Neutrophil (primary cell): Measurements from ENCODE around the gene TFCP2.
A peak's percentile ranks its signal among the peaks of the same experiment; 100 is the strongest.

Experiments used
- H3K27ac ChIP-seq: fragments of 200-600 bp; sonication (generic); 2 replicates; pipeline ENCODE4 v1.5.1; 2016; ENCODE audit warnings: mild to moderate bottlenecking, moderate library complexity
- H3K27me3 ChIP-seq: fragments of 200-600 bp; sonication (generic); 2 replicates; pipeline ENCODE4 v1.6.0; 2016; ENCODE audit warnings: mild to moderate bottlenecking
- H3K36me3 ChIP-seq: fragments of 200-600 bp; sonication (generic); 2 replicates; pipeline ENCODE4 v1.5.1; 2017
- H3K4me1 ChIP-seq, 2 experiments: fragments of 200-600 bp in 1 of 2; sonication (generic) in 1 of 2; 1 replicate in 1 of 2; 2 replicates in 1 of 2; pipeline versions ENCODE4 v1.5.1 to v1.6.1; 2013 to 2016; ENCODE audit warnings: low read depth in 1 of 2, low read length in 1 of 2, mild to moderate bottlenecking in 1 of 2, moderate library complexity in 1 of 2; ENCODE audit not compliant: control insufficient read depth in 1 of 2, insufficient read depth in 1 of 2
- H3K4me3 ChIP-seq, 2 experiments: fragments of 200-600 bp in 1 of 2; sonication (generic) in 1 of 2; 1 replicate in 1 of 2; 2 replicates in 1 of 2; pipeline ENCODE4 v1.5.1; 2013 to 2016; ENCODE audit warnings: low read depth in 1 of 2, low read length in 1 of 2, mild to moderate bottlenecking in 1 of 2, moderate library complexity in 1 of 2
- H3K9me3 ChIP-seq: fragments of 200-600 bp; sonication (generic); 2 replicates; pipeline ENCODE4 v1.5.1; 2016
- TF ChIP-seq, protein P1 (sequence below): fragments of 200-600 bp; sonication (generic); IDR thresholded peaks from 2 replicates; pipeline ENCODE4 v1.5.1; 2016; ENCODE audit warnings: antibody characterized with exemption

The TFCP2 gene

GRCh38 chr12:51049525-51049924 is 123.4 kb downstream of the TFCP2 start:
- no peak overlapping the region for H3K4me3 ChIP-seq
- H3K36me3 ChIP-seq: peaks cover 21% of the 10 kb centered on the region
- no peaks in the 10 kb centered on the region for H3K9me3 ChIP-seq
- no peak overlapping the region for H3K27ac ChIP-seq
- peaks cover 21 to 22% of the 10 kb centered on the region in 2 experiments for H3K4me1 ChIP-seq
- no peaks in the 10 kb centered on the region for H3K27me3 ChIP-seq
- TF ChIP-seq, protein P1, sequence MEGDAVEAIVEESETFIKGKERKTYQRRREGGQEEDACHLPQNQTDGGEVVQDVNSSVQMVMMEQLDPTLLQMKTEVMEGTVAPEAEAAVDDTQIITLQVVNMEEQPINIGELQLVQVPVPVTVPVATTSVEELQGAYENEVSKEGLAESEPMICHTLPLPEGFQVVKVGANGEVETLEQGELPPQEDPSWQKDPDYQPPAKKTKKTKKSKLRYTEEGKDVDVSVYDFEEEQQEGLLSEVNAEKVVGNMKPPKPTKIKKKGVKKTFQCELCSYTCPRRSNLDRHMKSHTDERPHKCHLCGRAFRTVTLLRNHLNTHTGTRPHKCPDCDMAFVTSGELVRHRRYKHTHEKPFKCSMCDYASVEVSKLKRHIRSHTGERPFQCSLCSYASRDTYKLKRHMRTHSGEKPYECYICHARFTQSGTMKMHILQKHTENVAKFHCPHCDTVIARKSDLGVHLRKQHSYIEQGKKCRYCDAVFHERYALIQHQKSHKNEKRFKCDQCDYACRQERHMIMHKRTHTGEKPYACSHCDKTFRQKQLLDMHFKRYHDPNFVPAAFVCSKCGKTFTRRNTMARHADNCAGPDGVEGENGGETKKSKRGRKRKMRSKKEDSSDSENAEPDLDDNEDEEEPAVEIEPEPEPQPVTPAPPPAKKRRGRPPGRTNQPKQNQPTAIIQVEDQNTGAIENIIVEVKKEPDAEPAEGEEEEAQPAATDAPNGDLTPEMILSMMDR: no peak

GRCh38 chr12:51048661-51049251 is 124.2 kb downstream of the TFCP2 start:
- peak overlapping the region; percentile 90 for H3K27ac ChIP-seq
- peaks cover 21 to 22% of the 10 kb centered on the region in 2 experiments for H3K4me1 ChIP-seq
- peak overlapping the region; percentile 81 to 90 for H3K4me3 ChIP-seq
- no peaks in the 10 kb centered on the region for H3K27me3 ChIP-seq
- H3K36me3 ChIP-seq: peaks cover 14% of the 10 kb centered on the region
- no peaks in the 10 kb centered on the region for H3K9me3 ChIP-seq
- TF ChIP-seq, protein P1: no peak

- TF ChIP-seq, protein P1: peak; percentile 92
- no peaks in the 10 kb centered on the region for H3K27me3 ChIP-seq
- peak within 1 kb of the TSS; percentile 90 for H3K27ac ChIP-seq
- H3K4me3 ChIP-seq: peak within 1 kb of the TSS; percentile 81 to 90
- H3K36me3 ChIP-seq: peaks cover 8% of the 10 kb centered on the region
- peaks cover 21 to 22% of the 10 kb centered on the region in 2 experiments for H3K4me1 ChIP-seq
- no peaks in the 10 kb centered on the region for H3K9me3 ChIP-seq
These were observed 125.0 kb downstream of the TFCP2 start, which contains the start of gene LETMD1 for GRCh38 chr12:51047655-51048540. Gene LETMD1, plus strand, starts transcription at chr12:51048327. Its CDS starts 30 bp downstream, at chr12:51048357.
